NT2/D1 (cell line): ENCODE measurements around the gene CLEC9A.

Experiments
- DNase-seq: peaks from one replicate; pipeline ENCODE4 v3.0.0-alpha.2; 2011; ENCODE audit warnings: low read depth, low spot score
- H3K27me3 ChIP-seq: 2 replicates; pipeline ENCODE4 v1.6.0; 2011; ENCODE audit warnings: mild to moderate bottlenecking; ENCODE audit not compliant: insufficient read length, insufficient read depth
- H3K36me3 ChIP-seq: 2 replicates; pipeline ENCODE4 v1.6.1; 2011; ENCODE audit warnings: mild to moderate bottlenecking, low read length, mixed read lengths; ENCODE audit not compliant: insufficient read depth, insufficient read length
- H3K4me1 ChIP-seq: 2 replicates; pipeline ENCODE4 v1.5.1; 2011; ENCODE audit not compliant: insufficient read depth, insufficient read length
- H3K4me3 ChIP-seq: 2 replicates; pipeline ENCODE4 v1.5.1; 2011; ENCODE audit warnings: low read depth; ENCODE audit not compliant: insufficient read length
- H3K9ac ChIP-seq: 2 replicates; pipeline ENCODE4 v1.6.0; 2011; ENCODE audit warnings: low read depth; ENCODE audit not compliant: insufficient read length
- H3K9me3 ChIP-seq: 2 replicates; pipeline ENCODE4 v1.5.1; 2011; ENCODE audit warnings: mild to moderate bottlenecking, low read length; ENCODE audit not compliant: insufficient read depth
- SUZ12 ChIP-seq: IDR thresholded peaks from 2 replicates; pipeline ENCODE4 v1.6.1; 2011; ENCODE audit not compliant: insufficient read length, insufficient read depth; ENCODE audit errors: extremely low read depth
- YY1 ChIP-seq: IDR thresholded peaks from 2 replicates; pipeline ENCODE4 v1.6.1; 2011; ENCODE audit not compliant: insufficient read length, insufficient read depth
- ZNF274 ChIP-seq: IDR thresholded peaks from 2 replicates; pipeline ENCODE4 v1.6.1; 2011; ENCODE audit warnings: mild to moderate bottlenecking, low read depth, low read length

CLEC9A gene

GRCh38 chr12:10075451-10075850 is 45.0 kb downstream of the CLEC9A start:
- DNase-seq = no peak
- no peaks in the 10 kb centered on the region for H3K36me3 ChIP-seq
- H3K9ac ChIP-seq = no peak overlapping the region
- no peaks in the 10 kb centered on the region for H3K27me3 ChIP-seq
- no peak for TF ChIP-seq ZNF274
- TF ChIP-seq SUZ12 = no peak
- no peak for TF ChIP-seq YY1
- H3K4me1 ChIP-seq = no peaks in the 10 kb centered on the region
- no peak overlapping the region for H3K4me3 ChIP-seq
- no peaks in the 10 kb centered on the region for H3K9me3 ChIP-seq

GRCh38 chr12:10082117-10082874 is 51.8 kb downstream of the CLEC9A start:
- no peaks in the 10 kb centered on the region for H3K27me3 ChIP-seq
- no peak overlapping the region for H3K4me3 ChIP-seq
- H3K36me3 ChIP-seq = no peaks in the 10 kb centered on the region
- no peaks in the 10 kb centered on the region for H3K9me3 ChIP-seq
- no peak overlapping the region for H3K9ac ChIP-seq
- DNase-seq = no peak
- H3K4me1 ChIP-seq = no peaks in the 10 kb centered on the region
- TF ChIP-seq SUZ12 (no peak), ZNF274 (no peak), YY1 (no peak)

GRCh38 chr12:10084733-10085132 is 54.3 kb downstream of the CLEC9A start:
- DNase-seq = no peak
- H3K36me3 ChIP-seq = no peaks in the 10 kb centered on the region
- H3K27me3 ChIP-seq = no peaks in the 10 kb centered on the region
- no peak overlapping the region for H3K4me3 ChIP-seq
- H3K9ac ChIP-seq = no peak overlapping the region
- H3K9me3 ChIP-seq = no peaks in the 10 kb centered on the region
- H3K4me1 ChIP-seq = peaks cover 3% of the 10 kb centered on the region
- TF ChIP-seq ZNF274 = no peak
- TF ChIP-seq SUZ12 = no peak
- no peak for TF ChIP-seq YY1

GRCh38 chr12:10086387-10086786 is 55.9 kb downstream of the CLEC9A start:
- H3K27me3 ChIP-seq = no peaks in the 10 kb centered on the region
- DNase-seq = no peak
- H3K9me3 ChIP-seq = no peaks in the 10 kb centered on the region
- H3K9ac ChIP-seq = no peak overlapping the region
- H3K4me3 ChIP-seq = no peak overlapping the region
- no peaks in the 10 kb centered on the region for H3K36me3 ChIP-seq
- TF ChIP-seq SUZ12 (no peak), YY1 (no peak), ZNF274 (no peak)
- peaks cover 3% of the 10 kb centered on the region for H3K4me1 ChIP-seq

GRCh38 chr12:10088031-10088430 is 57.5 kb downstream of the CLEC9A start:
- H3K27me3 ChIP-seq = no peaks in the 10 kb centered on the region
- no peaks in the 10 kb centered on the region for H3K36me3 ChIP-seq
- peaks cover 3% of the 10 kb centered on the region for H3K4me1 ChIP-seq
- no peak for TF ChIP-seq ZNF274
- TF ChIP-seq SUZ12 = no peak
- TF ChIP-seq YY1 = no peak
- no peak overlapping the region for H3K9ac ChIP-seq
- no peaks in the 10 kb centered on the region for H3K9me3 ChIP-seq
- no peak for DNase-seq
- no peak overlapping the region for H3K4me3 ChIP-seq

- H3K27me3 ChIP-seq = no peaks in the 10 kb centered on the region
- no peaks in the 10 kb centered on the region for H3K36me3 ChIP-seq
- peaks cover 3% of the 10 kb centered on the region for H3K4me1 ChIP-seq
- no peak overlapping the region for H3K9ac ChIP-seq
- TF ChIP-seq SUZ12 = no peak
- TF ChIP-seq ZNF274 = no peak
- TF ChIP-seq YY1 = no peak
- no peak for DNase-seq
- H3K9me3 ChIP-seq = no peaks in the 10 kb centered on the region
- no peak overlapping the region for H3K4me3 ChIP-seq
These were observed 58.7 kb downstream of the CLEC9A start for GRCh38 chr12:10088955-10089900.
